Measurements from ENCODE around the gene TAB2. TPM values are rescaled to one million over a fixed set of nuclear protein-coding genes. Genes with fewer than 3 reads are reported as not detected.

Gene TAB2
- total RNA-seq, 1 experiment from 2014 or later = 56.2 TPM

- Mint-ChIP-seq H3K27me3 (ENCODE audit: low read depth) (peaks cover 33% of the 10 kb centered on the region), H3K27ac (peak overlapping the region in 1 of 3 experiments; percentile 45; a peak in 1 of 7 replicates), H3K9me3 (peaks cover 0 to 3% of the 10 kb centered on the region in 2 experiments; a peak in 3 of 5 replicates), H3K36me3 (ENCODE audit: insufficient read depth in 1 of 3, low read depth in 3 of 3) (no peaks in the 10 kb centered on the region), H3K4me3 (no peak overlapping the region), H3K4me1 (0 out of 4 replicates have a peak, but pooled peaks cover 0 to 2% of the 10 kb centered on the region in 2 experiments)
- no peaks in the 10 kb centered on the region for H3K79me2 ChIP-seq (ENCODE audit: insufficient read depth, low read length)
- no peak overlapping the region for H3K4ac ChIP-seq (ENCODE audit: low read depth, low read length)
- no peak overlapping the region for H2BK20ac ChIP-seq (ENCODE audit: low read depth, low read length, poor library complexity, severe bottlenecking)
- H3K23me2 ChIP-seq (ENCODE audit: insufficient read length, low read depth, low read length, poor library complexity, severe bottlenecking) = peaks cover 6% of the 10 kb centered on the region
- no peak overlapping the region for H4K91ac ChIP-seq (ENCODE audit: insufficient read length, low read depth, low read length)
- H4K8ac ChIP-seq (replicated peaks; ENCODE audit: insufficient read length, low read depth, low read length) = no peak overlapping the region
- no peak overlapping the region for H3T11ph ChIP-seq (ENCODE audit: low read length)
- no peak for DNase-seq
- H4K20me1 ChIP-seq (ENCODE audit: control insufficient read depth, insufficient read depth, insufficient read length) = no peaks in the 10 kb centered on the region
- no peak overlapping the region for H2AFZ ChIP-seq (ENCODE audit: low read length)
- H2BK15ac ChIP-seq (ENCODE audit: low read depth, low read length) = no peak overlapping the region
- H2BK5ac ChIP-seq (ENCODE audit: insufficient read length, low read length) = no peak overlapping the region
- H3K56ac ChIP-seq (ENCODE audit: insufficient read length, low read depth, low read length) = no peak overlapping the region
- no peak overlapping the region for H2BK120ac ChIP-seq (ENCODE audit: low read depth, low read length, poor library complexity, severe bottlenecking)
- peaks cover 14% of the 10 kb centered on the region; the same call in 1 of the 2 replicates for H3K27me3 ChIP-seq (ENCODE audit: insufficient read depth, low read length)
- no peak overlapping the region for H3K4me2 ChIP-seq (ENCODE audit: insufficient read depth, insufficient read length, low read length)
- H3K14ac ChIP-seq (ENCODE audit: insufficient read depth, low read length) = no peak overlapping the region
- no peak overlapping the region for H2AK5ac ChIP-seq (ENCODE audit: insufficient read length, low read length)
- H3K23ac ChIP-seq (ENCODE audit: insufficient read length, low read depth, low read length) = no peak overlapping the region
- no peak overlapping the region for H4K5ac ChIP-seq (ENCODE audit: insufficient read length, low read depth, low read length)
- no peaks in the 10 kb centered on the region for H3K79me1 ChIP-seq (ENCODE audit: insufficient read depth, low read depth, low read length, poor library complexity, severe bottlenecking)
- TF ChIP-seq CTCF (conservative IDR thresholded peaks at IDR 0.05) = peak; percentile 45
- no peak overlapping the region for H3K18ac ChIP-seq (ENCODE audit: insufficient read length, low read depth, low read length)
- no peaks in the 10 kb centered on the region for H3K9me3 ChIP-seq (ENCODE audit: control insufficient read depth, low read depth, low read length)
- H3K4me1 ChIP-seq (ENCODE audit: insufficient read depth, low read length) = no peaks in the 10 kb centered on the region
- H2BK12ac ChIP-seq (ENCODE audit: insufficient read length, low read depth, low read length) = no peak overlapping the region
- H3K27ac ChIP-seq (ENCODE audit: insufficient read length, low read depth, low read length) = no peak overlapping the region
- no CpG with 5 or more reads among the region's 5 CpGs for WGBS (ENCODE audit: extremely low coverage, insufficient read length, low lambda C conversion rate)
- H3K9ac ChIP-seq (ENCODE audit: extremely low read depth, insufficient read length, low read length) = no peak overlapping the region
Observed at GRCh38 chr6:149446791-149447376, 129.4 kb downstream of the TAB2 start.
